Measurements from ENCODE around the gene ATF6. TPM values are rescaled to one million over a fixed set of nuclear protein-coding genes. Genes with fewer than 3 reads are reported as not detected.

Gene ATF6
- total RNA-seq, 1 donor from 2014 or later, result 26.7 TPM

GRCh38 chr1:162003061-162003829 lies 237.1 kb downstream of the ATF6 start:
- DNase-seq, result peak; percentile 79

GRCh38 chr1:162003830-162004215 lies 237.7 kb downstream of the ATF6 start:
- DNase-seq, result peak; percentile 87

DNA sequence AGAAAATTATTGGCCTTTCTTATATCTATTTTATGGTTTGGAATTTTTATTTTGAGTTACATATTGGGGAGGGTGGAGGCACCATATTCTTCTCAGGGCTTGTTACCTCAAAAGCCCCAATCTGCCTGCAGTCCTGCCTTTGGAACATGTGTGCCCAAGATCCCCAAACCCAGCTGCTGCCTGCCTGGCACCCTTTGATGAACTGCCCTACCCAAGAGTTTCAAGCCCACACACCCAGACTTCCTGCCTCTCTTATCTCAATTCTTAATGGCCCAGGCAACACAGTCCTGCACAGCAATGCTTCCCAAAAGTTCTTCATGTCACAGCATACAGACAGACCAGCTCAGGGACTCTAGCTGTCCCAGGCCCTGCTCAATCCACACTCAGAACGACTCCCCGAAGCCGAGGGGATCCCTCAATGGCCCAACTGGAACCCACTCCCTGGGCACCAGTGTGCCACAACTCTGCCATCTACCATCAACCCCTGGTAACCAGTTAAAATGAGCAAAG lies 238.4 kb downstream of the ATF6 start:
- no peak for DNase-seq

GRCh38 chr1:162006081-162006480 lies 240.0 kb downstream of the ATF6 start:
- DNase-seq, result no peak

DNA sequence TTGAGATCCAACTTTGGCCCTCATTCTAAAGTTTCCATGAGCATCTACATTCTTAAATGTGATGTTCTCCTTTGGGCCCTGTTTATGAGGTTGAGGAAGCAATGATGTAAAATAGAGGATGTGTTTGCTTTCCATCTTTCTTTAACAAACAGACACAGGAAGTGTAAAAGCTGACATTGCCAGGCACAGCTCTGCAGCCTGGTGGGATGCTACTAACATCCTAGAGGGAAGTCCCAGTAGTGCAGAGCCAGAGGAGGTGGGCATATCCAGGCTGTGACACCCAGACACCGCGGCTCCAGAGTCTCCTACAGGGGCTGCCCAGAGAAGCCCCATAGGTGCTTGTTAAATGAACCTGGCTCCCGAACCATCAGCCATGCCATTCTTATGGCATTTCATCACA lies 241.3 kb downstream of the ATF6 start:
- DNase-seq, result no peak

DNA sequence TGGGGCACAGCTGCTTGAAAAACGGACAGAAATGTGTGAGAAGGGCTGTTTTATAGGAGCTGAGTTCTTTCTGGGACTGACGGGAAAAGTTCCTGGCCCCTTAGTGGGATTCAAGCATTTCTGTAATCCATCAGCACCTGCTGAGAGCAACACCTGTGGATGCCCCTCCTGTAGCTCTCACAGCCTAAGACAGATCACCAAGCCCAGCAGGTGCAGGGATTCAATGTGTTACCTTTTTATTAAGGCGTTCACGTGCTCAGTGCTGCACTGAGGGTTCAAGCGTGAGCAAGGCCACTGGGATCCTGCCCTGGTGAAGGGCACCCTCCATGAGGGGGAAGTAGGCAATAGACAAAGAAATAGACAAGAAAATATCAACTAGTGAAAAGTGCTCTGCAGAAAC lies 242.7 kb downstream of the ATF6 start:
- DNase-seq, result no peak

DNA sequence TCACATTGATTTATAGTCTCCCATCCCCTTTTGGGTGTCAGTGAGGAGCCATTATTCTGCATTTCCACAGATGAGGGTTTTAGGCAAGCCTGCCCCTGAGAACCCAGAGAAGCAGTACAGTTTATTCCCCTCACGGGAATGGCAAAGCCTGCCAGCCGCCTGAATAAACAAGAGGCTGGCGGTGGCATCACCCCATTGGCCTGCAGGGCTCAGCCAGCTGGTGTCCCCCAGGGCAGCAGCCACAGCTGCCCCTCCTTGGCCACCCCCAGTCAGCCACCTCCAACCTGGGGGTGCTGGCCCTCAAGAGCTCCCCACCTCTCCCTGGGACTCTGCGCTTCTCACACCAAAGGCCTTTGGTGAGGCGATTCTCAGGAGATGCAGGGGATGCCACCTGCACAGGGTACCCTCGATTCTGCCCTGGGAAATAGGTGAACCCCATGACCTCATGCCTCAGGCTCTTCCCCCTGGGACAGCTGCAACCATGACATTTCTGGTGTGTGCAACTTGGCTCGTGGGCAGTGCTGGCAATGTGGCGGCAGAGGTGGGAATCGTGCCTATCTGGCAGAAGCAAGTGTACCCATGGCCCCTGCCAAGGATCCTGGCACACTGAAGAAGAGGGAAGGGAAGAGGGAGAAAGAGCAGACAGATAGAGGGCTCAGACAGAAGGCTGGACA lies 243.5 kb downstream of the ATF6 start:
- DNase-seq, result no peak

DNA sequence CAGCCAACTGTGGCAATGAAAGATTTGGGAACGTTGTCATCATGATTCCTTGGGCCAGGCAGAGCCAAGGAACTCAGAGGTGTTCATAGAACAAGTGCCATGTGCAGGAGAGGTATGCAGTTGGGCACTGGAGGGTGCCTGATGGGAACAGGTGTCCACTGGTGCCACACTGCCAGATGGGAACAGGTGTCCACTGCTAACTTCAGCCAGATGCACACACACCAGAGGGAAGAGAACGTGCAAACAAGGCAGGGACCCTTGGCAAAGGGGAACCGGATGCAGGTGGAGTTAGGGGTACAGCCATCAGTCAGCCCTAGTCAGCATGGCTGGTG lies 244.0 kb downstream of the ATF6 start:
- peak; percentile 41 for DNase-seq

DNA sequence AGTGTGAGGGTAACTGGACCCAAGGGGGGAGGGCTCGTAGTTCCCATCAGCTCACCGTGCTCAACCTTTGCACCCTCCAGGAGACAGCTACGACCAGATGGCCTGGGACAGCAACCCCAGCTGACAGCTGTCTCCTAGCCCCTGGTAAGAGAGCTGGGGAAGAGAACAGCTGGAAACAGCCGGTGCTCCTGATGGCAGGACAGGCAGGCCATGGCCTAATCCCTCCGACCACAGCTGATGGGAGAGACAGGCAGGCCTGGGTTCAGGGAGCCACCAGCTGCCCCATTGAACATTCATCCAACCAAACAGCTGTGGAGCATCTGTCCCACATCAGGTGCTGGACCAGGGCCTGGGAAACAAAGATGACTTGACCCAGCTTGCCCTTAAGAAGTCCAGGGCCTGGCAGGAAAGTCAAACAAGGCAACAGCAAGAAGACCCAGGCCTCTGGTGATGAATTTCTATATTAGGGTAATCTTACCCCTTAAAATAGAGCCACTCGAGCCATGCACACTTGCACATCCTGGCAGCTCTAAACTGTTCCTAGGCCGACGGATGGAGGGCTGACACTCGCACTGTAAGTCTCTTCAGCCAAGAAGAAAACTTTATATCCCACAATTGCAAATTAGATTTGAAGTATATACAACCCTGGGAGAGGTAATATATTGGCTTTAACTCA lies 245.4 kb downstream of the ATF6 start:
- peak; percentile 97 for DNase-seq

- DNase-seq, result no peak
These were observed 247.2 kb downstream of the ATF6 start for GRCh38 chr1:162013289-162013688.

Small RNA genes within 50 kb of the gene (small RNA-seq; reads per million reads assigned to genes)
- not detected for gene RN7SL466P (ENCODE audit: low replicate concordance)

Other genes with a start within 250 kb of the ATF6 start
- 10.2 TPM for gene HSPA6, start 241.8 kb upstream of the ATF6 start, total RNA-seq
- 3.4 TPM for gene FCGR3A, start 216.5 kb upstream of the ATF6 start, total RNA-seq
- 1.4 TPM for gene FCGR3B, start 135.1 kb upstream of the ATF6 start, total RNA-seq
- gene FCGR2B, start 103.2 kb upstream of the ATF6 start, total RNA-seq, result 1.6 TPM
- 1.4 TPM for gene FCRLA, start 59.1 kb upstream of the ATF6 start, total RNA-seq
- gene FCRLB, start 44.8 kb upstream of the ATF6 start, total RNA-seq, result 1.0 TPM
- 55.5 TPM for gene DUSP12, start 16.5 kb upstream of the ATF6 start, total RNA-seq

All from tongue (tissue), 3 donors.